Muscle of leg (tissue), 11 donors: ENCODE data around the gene TBC1D19. TPM values are rescaled to one million over a fixed set of nuclear protein-coding genes. Genes with fewer than 3 reads are reported as not detected.

ENCODE experiments used
- DNase-seq: peaks from one replicate; pipeline ENCODE4 v3.0.0; 2013
- H3K27ac ChIP-seq: one replicate; pipeline ENCODE4 v1.5.1; 2013; ENCODE audit warnings: mild to moderate bottlenecking, low read length, control low read depth
- H3K27me3 ChIP-seq: one replicate; pipeline ENCODE4 v1.6.1; 2013; ENCODE audit warnings: low read length; ENCODE audit not compliant: control insufficient read depth, insufficient read depth
- H3K36me3 ChIP-seq: one replicate; pipeline ENCODE4 v1.6.1; 2013; ENCODE audit warnings: low read length; ENCODE audit not compliant: control insufficient read depth, insufficient read depth
- H3K4me1 ChIP-seq: one replicate; pipeline ENCODE4 v1.6.1; 2013; ENCODE audit warnings: low read length; ENCODE audit not compliant: control insufficient read depth, insufficient read depth
- H3K4me3 ChIP-seq: one replicate; pipeline ENCODE4 v1.5.1; 2013; ENCODE audit warnings: low read length, control low read depth
- H3K9me3 ChIP-seq: replicated peaks from 2 replicates; pipeline ENCODE4 v1.6.1; 2013; ENCODE audit warnings: low read depth, low read length; ENCODE audit not compliant: control insufficient read depth
- WGBS: methylation state at CpG from one replicate; pipeline ENCODE4 v1.1.5; 2013; ENCODE audit warnings: missing lambda C conversion rate; ENCODE audit not compliant: insufficient coverage; 5-methylcytosine and 5-hydroxymethylcytosine counted together
- polyA plus RNA-seq, 8 donors: library from polyadenylated mRNA; unstranded; fragments of 120-200 nt; gene quantifications; one replicate each; pipeline versions ENCODE4 v1.2.1 to v1.2.3, GENCODE V29; 2013; ENCODE audit warnings: inconsistent platforms in 1 of 8, low replicate concordance in 1 of 8; ENCODE audit not compliant: insufficient read length in 8 of 8, insufficient read depth in 1 of 8
- total RNA-seq: library from RNA; stranded (reverse); fragments of 120-200 nt; gene quantifications from one replicate; pipeline ENCODE4 v1.2.4, GENCODE V29; 2013

TBC1D19 gene
- total and polyA plus RNA-seq, 9 donors: 7.7 to 17.5 (median 9.0) TPM

DNA sequence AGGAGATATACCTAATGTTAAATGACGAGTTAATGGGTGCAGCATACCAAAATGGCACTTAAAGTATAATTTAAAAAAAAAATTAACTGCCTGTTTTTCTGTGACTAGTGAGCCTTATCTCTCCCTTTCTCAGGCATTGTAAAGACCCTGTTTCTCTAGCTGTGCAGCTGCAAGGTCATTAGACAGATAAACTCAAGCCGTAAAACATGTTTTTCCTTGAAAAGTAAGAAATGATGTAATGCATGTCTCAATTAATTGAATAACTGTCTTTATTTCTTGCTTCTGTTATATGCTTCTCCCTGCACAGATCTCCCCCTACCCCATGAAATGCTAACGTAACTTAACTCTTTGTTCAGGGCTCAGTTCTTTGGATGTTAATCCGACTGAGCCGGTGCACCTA, 10.5 kb downstream of the TBC1D19 start:
- WGBS: 100% methylated on average over 1 of the region's 5 CpGs
- H3K4me1 ChIP-seq: no peaks in the 10 kb centered on the region
- H3K27me3 ChIP-seq: no peaks in the 10 kb centered on the region
- no peaks in the 10 kb centered on the region for H3K36me3 ChIP-seq
- DNase-seq: no peak
- peaks cover 2% of the 10 kb centered on the region for H3K9me3 ChIP-seq
- no peak overlapping the region for H3K4me3 ChIP-seq
- no peak overlapping the region for H3K27ac ChIP-seq

DNA sequence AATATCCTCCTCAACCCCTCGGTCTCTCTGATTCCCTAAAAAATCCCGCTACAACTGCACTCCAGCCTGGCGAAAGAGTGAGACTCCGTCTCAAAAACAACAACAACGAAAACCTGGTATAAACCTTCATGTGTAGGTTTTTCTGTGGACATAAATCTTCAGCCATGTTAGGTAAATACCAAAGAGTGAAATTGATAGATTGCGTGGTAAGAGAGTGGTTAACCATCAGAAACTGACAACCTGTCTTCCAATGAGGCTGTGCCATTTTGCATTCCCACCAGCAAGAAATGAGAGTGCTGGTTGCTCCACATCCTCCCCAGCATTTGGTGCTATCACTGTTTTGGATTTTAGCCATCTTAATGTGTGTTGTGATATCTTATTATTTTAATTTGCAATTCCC, 10.9 kb downstream of the TBC1D19 start:
- no CpG with 5 or more reads among the region's 6 CpGs for WGBS
- H3K27ac ChIP-seq: no peak overlapping the region
- H3K27me3 ChIP-seq: no peaks in the 10 kb centered on the region
- H3K9me3 ChIP-seq: peaks cover 2% of the 10 kb centered on the region
- H3K36me3 ChIP-seq: no peaks in the 10 kb centered on the region
- no peaks in the 10 kb centered on the region for H3K4me1 ChIP-seq
- H3K4me3 ChIP-seq: no peak overlapping the region
- DNase-seq: no peak

DNA sequence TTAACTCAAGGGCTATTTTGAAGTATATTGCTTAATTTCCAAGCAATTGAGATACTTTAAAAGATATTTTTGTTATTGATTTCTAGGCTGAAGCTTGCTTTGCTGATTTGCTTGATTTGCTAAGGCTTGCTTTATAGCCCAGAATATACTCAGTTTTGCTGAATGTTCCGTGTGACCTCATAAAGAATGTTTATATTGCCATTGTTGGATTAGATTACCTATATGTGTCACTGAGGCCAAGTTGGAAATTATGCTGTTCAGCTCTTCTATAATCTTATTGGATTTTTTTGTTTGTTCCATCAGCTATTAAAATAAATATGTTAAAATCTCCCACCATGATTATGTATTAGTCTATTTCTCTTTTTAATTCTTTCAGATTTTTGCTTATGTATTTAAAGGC, 13.0 kb downstream of the TBC1D19 start:
- Histone ChIP-seq H3K9me3 (peaks cover 2% of the 10 kb centered on the region), H3K27ac (no peak overlapping the region), H3K4me1 (no peaks in the 10 kb centered on the region), H3K36me3 (no peaks in the 10 kb centered on the region), H3K27me3 (no peaks in the 10 kb centered on the region), H3K4me3 (no peak overlapping the region)
- WGBS: no CpG with 5 or more reads among the region's 1 CpG
- DNase-seq: no peak

- H3K36me3 ChIP-seq: no peaks in the 10 kb centered on the region
- H3K4me1 ChIP-seq: no peaks in the 10 kb centered on the region
- no peak for DNase-seq
- no CpG with 5 or more reads among the region's 1 CpG for WGBS
- no peak overlapping the region for H3K4me3 ChIP-seq
- no peak overlapping the region for H3K27ac ChIP-seq
- no peaks in the 10 kb centered on the region for H3K27me3 ChIP-seq
- H3K9me3 ChIP-seq: no peaks in the 10 kb centered on the region
Observed at GRCh38 chr4:26601204-26601603, 17.3 kb downstream of the TBC1D19 start.

DNA sequence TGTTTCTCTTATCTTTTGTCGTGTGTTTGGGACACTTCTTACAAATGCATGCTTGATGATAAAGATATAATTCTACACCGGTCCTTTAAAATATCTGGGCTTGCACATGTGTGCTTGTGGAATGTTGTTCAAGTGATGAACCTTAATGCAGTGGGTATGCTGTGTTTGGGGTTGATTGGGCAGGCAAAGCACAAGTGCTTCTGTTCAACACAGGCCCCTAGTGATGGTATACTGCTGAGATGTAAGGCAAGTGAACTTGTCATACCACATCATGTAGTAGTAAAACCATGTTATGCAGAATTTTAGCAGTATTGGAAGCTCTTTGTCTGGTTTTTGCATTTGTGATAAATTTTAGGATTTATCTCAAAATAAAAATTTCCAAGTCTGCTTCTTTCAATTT, 23.9 kb downstream of the TBC1D19 start:
- no peak for DNase-seq
- Histone ChIP-seq H3K9me3 (no peaks in the 10 kb centered on the region), H3K4me1 (no peaks in the 10 kb centered on the region), H3K27me3 (no peaks in the 10 kb centered on the region), H3K4me3 (no peak overlapping the region), H3K36me3 (no peaks in the 10 kb centered on the region), H3K27ac (no peak overlapping the region)
- WGBS: no CpG with 5 or more reads among the region's 2 CpGs

DNA sequence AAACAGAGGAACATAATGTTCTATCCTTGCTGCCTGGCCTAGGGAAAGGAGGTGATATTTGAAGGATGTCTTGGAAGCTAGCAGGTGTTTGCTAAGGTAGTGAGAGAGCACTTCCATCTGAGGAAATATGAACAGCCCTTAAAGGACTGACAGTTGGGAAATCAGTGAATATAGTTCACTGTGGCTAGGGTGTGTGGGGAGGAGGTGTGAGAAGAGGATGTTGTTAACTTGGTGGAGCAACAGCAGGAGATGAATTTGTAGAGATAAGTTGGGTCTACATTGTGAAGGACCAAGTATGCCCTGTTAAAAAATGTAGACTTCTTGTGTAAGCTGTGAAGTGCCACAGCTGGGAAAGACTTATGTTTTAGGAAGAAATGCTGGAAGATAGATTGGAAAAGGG, 25.5 kb downstream of the TBC1D19 start:
- no peak for DNase-seq
- Histone ChIP-seq H3K4me1 (no peaks in the 10 kb centered on the region), H3K27ac (no peak overlapping the region), H3K4me3 (no peak overlapping the region), H3K9me3 (no peaks in the 10 kb centered on the region), H3K36me3 (no peaks in the 10 kb centered on the region), H3K27me3 (no peaks in the 10 kb centered on the region)

DNA sequence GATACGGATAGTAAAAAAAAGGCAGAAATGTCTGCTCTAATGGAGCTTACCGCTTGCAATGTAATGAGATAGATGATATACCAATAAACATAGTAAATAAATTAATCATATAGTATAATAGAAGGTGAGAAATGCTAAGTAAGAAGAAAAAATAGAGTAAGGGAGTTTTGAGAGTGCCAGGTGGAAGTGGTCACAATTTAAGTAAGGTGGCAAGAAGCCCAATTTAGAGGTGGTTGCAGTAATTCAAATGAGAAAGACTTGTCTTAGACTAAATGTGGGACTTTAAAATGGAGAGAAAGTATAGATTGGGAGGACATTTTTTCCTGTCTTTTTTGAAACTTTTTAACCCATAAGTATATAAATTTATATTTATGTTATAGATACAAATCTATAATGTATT, 26.0 kb downstream of the TBC1D19 start:
- H3K27ac ChIP-seq: no peak overlapping the region
- DNase-seq: no peak
- no peaks in the 10 kb centered on the region for H3K27me3 ChIP-seq
- no peaks in the 10 kb centered on the region for H3K9me3 ChIP-seq
- H3K4me3 ChIP-seq: no peak overlapping the region
- no peaks in the 10 kb centered on the region for H3K36me3 ChIP-seq
- no peaks in the 10 kb centered on the region for H3K4me1 ChIP-seq
- no CpG with 5 or more reads among the region's 2 CpGs for WGBS

DNA sequence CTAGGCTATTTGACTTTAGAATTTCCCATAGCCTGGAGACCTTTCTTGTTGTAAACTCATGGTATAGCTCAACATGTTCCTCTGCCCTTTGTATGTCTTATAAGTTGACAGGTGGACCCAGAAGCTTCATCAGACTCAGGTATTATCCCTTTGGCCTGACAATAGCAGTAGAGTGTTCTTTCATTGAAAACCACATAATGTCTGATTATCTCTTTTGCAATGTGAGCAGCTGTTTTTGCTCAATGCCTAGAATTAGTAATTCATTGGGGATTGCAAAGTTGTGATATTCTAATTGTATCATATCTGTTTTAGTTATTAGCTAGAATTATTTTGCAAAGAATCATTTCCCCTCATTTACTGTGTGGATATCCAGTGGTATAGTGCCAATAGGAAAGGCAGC, 27.5 kb downstream of the TBC1D19 start:
- Histone ChIP-seq H3K27ac (no peak overlapping the region), H3K9me3 (no peaks in the 10 kb centered on the region), H3K4me3 (no peak overlapping the region), H3K36me3 (no peaks in the 10 kb centered on the region), H3K27me3 (no peaks in the 10 kb centered on the region), H3K4me1 (no peaks in the 10 kb centered on the region)
- DNase-seq: no peak

GRCh38 chr4:26611885-26612284, 28.0 kb downstream of the TBC1D19 start:
- Histone ChIP-seq H3K36me3 (no peaks in the 10 kb centered on the region), H3K27me3 (no peaks in the 10 kb centered on the region), H3K27ac (no peak overlapping the region), H3K4me3 (no peak overlapping the region), H3K4me1 (no peaks in the 10 kb centered on the region), H3K9me3 (no peaks in the 10 kb centered on the region)
- WGBS: no CpG with 5 or more reads among the region's 1 CpG
- DNase-seq: no peak

- H3K27me3 ChIP-seq: no peaks in the 10 kb centered on the region
- no peak overlapping the region for H3K27ac ChIP-seq
- no peak overlapping the region for H3K4me3 ChIP-seq
- no CpG with 5 or more reads among the region's 1 CpG for WGBS
- no peaks in the 10 kb centered on the region for H3K36me3 ChIP-seq
- DNase-seq: no peak
- no peaks in the 10 kb centered on the region for H3K4me1 ChIP-seq
- H3K9me3 ChIP-seq: no peaks in the 10 kb centered on the region
Observed at GRCh38 chr4:26613237-26613636, 29.4 kb downstream of the TBC1D19 start.

GRCh38 chr4:26613735-26614134, 29.9 kb downstream of the TBC1D19 start:
- H3K4me3 ChIP-seq: no peak overlapping the region
- H3K27ac ChIP-seq: no peak overlapping the region
- WGBS: 50% methylated on average over 1 of the region's 3 CpGs
- no peaks in the 10 kb centered on the region for H3K4me1 ChIP-seq
- no peaks in the 10 kb centered on the region for H3K36me3 ChIP-seq
- H3K9me3 ChIP-seq: no peaks in the 10 kb centered on the region
- DNase-seq: no peak
- no peaks in the 10 kb centered on the region for H3K27me3 ChIP-seq
